CD4-positive, alpha-beta T cell treated with Interleukin-21 for 1 hour (primary cell): ENCODE results near the gene FOXJ3.

Source experiments
- DNase-seq: peaks from one replicate; pipeline ENCODE4 v3.0.0-alpha.2; 2020

FOXJ3 gene

GRCh38 chr1:42302034-42302433 lies 33.0 kb downstream of the FOXJ3 start:
- no peak for DNase-seq

GRCh38 chr1:42298520-42298919 lies 36.5 kb downstream of the FOXJ3 start:
- no peak for DNase-seq

- no peak for DNase-seq
Observed at GRCh38 chr1:42295816-42296215, 39.2 kb downstream of the FOXJ3 start.

DNA sequence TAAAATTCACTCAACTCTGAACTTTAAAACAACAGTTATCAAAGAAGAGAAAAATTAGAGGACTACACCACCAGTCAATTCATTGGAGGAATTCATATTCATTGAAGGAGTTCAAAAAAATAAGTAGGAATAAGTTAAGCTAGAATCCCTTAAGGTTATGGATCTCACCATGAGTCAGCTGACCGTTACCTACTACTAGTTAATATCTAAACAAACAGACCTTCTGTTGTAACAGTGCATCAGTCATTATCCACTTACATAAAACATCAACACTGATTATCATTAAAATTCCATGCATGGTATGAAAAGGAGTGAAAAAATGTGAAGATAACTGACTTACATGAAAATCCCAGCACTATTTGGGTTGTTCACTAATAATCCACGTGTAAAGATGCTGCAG lies 44.9 kb downstream of the FOXJ3 start:
- DNase-seq, result no peak

GRCh38 chr1:42288311-42288985 lies 46.6 kb downstream of the FOXJ3 start:
- DNase-seq, result no peak

DNA sequence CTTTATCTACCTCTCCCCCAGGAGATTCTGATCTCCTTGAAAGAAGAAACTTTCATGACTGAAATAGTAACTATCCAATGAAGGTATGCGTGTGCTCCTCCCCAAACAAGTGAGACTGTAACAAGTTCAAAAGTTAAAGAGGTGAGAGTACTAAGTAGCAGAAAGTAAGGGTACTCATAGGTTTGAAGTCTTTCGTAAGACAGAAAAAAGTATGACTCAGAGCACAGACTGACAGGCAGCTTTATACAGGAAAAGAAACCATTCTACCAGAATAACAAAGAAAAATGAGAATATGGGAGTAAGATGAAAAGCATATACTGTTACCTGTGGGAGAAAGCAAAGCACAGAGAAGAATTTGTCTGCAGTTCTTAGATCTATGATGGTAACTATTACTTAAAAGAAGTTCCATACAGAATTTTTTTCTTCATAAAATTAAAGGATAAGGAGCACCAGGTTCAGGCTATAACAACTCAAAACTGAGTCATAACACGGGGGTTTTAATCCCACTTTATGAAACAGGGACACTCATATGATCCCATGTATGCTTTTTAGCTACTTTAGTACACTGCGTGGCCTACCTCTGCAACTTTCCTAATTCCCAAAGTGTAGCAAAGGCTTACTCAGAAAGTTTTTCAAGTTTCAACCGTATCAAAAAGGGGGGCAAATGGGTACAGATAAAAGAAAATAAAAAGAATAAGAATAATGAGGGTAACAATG lies 52.0 kb downstream of the FOXJ3 start:
- no peak for DNase-seq

DNA sequence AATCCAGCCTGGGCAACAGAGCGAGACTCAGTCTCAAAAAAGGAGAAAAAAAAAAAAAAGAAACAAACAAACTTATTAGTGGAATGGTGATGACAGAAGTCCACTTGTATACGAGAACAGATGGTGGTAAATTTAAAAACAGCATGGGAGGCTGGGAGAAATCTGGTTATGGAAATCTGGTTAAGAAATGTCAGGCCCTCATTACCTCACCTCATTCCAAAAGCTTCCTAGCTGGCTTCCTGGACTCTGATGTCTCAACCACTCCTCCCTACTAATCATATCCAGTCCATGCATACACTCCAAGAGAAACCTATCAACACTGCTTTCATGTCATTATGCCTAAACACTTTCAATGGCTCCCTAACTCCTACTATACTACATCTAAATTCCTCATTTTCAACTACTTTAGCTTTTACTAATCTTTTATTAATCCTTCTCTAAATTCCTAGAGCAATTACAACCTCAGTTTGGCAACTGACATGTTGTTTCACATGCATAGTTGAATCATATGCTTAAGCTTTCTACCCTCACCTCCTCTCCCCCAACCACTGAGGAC lies 52.9 kb downstream of the FOXJ3 start:
- DNase-seq, result no peak

DNA sequence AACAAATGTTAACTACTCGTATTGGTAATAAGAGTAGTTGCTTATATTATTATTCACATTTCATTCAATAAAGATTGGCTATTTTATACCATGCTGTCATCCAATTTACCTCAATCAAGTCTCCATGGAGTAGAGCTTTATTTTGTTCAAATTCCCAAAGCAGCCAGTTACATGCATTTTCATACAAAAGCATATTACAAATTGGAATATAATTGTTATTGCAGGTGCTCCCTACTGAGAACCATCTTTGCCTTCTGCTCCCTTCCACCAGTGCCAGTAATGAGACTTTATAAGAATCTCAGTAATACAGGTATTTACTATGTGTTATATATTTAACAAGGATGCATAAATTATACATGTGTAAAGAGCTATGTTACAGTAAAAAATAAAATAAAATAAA lies 54.2 kb downstream of the FOXJ3 start:
- no peak for DNase-seq

GRCh38 chr1:42279055-42279454 lies 56.0 kb downstream of the FOXJ3 start:
- no peak for DNase-seq

DNA sequence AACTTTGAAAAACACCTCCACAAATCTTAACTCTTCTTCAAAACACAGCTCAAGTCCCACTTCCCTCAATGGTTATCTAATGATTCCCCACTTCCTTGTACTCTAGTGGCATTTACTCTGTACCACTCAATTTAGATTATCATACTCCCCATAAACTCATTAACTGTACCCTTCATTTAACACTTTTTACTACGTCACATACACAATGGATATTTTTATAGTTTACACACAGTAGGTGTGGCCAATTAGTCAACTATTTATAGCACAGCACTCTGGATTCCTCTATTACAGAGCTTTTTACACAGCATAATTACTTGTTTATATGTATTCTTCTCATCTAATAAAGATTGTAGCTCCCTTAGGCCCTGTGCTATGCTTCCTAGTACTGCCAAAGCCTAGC lies 62.1 kb downstream of the FOXJ3 start:
- DNase-seq, result no peak

DNA sequence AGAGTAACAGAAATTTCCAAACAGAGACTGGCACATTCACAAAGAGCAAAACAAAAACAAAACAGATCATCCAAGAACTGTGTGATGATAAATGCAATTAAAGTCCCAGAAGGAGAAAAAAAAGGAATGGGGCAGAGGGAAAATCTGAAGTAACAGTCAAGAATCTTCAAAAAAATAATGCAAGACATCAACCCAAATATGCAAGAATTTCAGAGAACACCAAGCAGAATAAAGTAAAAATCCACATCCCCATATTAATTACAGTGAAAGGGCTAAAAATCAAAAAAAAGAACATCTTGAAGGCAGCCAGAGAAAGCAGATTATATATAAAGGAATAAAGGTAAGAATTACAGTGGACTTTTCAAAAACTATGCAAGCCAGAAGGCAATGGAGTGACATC lies 67.1 kb downstream of the FOXJ3 start:
- no peak for DNase-seq

DNA sequence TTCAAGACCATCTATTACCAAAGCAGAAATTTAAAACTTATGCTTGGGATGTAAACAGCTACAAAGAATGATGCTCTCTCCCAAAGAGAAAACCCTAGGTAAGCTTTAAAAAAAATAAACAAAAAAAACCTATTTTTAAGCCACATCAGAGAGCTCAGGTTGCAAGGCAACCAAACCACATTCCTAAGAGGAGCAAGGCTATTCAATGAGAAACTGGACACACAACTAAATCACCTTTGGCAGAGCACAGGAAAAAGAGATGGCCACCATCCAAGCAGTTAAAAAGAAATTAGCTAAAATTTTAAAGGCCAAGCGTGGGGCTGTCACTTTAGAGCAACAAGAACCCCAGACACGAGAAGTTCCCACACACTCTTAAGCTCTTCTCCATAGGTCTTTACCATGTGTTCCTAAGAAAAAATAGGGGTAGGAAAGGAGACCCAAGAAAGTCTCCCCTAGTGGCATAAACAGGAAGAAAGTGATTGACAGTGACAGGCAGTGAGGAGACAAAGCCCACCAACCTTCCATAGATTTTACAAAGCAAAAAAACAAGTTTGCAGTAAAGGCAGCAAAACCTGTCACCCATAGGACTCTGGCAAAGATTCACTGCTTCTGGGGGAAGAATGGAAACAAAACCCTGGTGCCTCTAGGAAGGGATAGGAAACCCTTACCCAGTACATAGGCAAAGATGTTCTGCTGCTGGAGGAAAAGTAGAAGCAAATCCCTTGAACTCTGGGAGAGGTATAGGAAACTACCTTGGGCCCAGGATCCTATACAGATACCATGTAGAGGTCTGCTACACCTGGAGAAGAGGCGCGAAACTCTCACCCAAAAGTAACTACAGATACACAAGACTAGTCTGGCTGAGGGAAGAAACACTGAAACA lies 68.5 kb downstream of the FOXJ3 start:
- DNase-seq, result no peak

- DNase-seq, result no peak
Observed at GRCh38 chr1:42264511-42265190, 70.4 kb downstream of the FOXJ3 start.

- no peak for DNase-seq
Observed at GRCh38 chr1:42263019-42263418, 72.0 kb downstream of the FOXJ3 start.

GRCh38 chr1:42260376-42261070 lies 74.5 kb downstream of the FOXJ3 start:
- DNase-seq, result no peak

- no peak for DNase-seq
Observed at GRCh38 chr1:42259739-42260064, 75.3 kb downstream of the FOXJ3 start.

- DNase-seq, result no peak
Observed at GRCh38 chr1:42259059-42259738, 75.8 kb downstream of the FOXJ3 start.

DNA sequence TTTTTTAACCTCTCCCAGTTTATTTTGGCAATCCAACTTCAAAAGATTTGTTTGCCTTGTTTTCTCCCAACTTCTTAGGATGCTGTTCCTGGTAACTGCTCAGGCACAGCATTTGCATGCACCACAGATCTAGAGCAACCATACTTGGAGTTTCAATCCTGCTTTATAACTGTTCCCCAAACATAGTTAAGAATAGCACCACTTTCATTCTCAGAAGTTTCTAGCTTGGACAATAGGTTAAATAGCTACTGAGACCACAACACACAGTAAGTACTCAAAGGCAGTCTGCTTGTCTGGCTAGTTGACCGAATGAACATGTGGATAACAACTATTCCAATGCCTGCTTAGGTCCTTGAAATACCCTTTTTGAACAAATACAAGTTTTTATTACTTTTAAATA lies 76.8 kb downstream of the FOXJ3 start:
- DNase-seq, result no peak

DNA sequence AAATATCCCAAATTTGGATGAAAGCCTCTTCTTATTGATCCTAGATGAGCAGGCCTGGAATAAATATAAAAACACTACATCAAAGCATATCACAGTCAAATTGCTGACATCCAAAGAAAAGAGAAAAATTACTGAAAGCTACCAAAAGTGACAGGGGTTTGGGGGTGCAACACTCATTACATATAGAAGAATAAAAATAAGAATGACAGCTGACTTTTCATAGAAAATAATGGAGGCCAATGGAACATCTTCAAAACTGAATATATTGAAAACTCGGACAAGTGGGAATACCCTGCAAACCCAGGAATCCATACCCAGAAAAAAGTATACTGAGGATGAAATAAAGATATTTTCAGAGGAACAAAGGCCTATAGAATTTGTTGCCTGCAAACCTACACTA lies 84.0 kb downstream of the FOXJ3 start:
- no peak for DNase-seq

DNA sequence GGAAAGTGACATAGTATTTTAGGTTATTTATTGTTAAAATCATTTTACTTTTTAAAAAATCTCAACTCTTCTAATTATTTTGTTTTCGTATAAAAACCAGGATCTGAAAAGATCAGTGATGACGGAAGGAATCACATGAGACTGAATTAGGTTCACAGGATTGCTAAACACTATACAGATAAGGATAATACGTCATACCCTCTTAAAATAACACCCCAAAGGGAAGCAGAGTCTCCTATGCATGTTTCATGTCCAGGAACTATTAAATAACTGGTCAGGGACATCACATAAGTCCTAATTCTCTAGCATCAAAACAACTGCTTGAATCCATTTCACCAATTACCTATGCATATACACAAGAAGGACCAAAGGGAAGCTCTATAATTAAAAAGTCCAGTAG lies 84.9 kb downstream of the FOXJ3 start:
- no peak for DNase-seq

DNA sequence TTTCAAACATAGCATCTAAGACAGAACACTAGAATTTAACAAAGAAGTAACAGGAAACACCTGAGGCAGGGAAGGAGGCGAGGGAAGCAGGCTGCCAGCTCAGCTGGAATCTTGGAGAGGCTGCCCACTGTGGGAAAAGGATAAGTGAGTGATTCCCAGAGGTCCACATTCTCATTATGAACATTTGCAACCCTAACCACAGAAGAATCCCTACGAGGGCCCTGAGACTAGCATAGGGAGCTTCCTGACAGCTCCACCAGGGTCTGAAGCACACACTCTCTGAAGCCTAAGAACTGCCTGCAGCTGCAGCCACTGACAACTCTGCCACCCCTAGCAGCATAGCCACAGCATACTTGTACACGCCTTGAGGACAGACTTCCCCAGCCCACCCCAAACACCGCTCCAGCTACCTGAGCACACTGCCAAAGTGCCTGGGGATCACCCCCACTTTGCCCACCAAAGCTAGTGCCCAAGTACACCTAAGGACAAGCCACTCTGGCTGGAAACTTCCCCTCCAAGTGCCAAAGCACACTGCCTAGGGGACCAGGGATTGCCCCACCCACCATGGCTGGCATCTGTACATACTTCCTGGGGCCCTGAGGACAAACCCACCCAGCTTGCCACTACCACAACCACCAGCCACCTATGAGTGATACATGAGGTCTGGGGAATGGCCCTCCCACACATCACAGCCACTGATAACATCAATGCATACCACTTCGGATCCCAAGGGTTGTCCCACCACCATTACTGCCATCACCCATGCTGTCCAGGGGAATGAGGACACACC lies 93.9 kb downstream of the FOXJ3 start:
- no peak for DNase-seq
